Measurements from ENCODE around the gene SLC35F1. TPM values are rescaled to one million over a fixed set of nuclear protein-coding genes. Genes with fewer than 3 reads are reported as not detected.

The SLC35F1 gene
- total RNA-seq, 4 donors from 2014 or later: 0.30 to 0.91 (median 0.48) TPM

DNA sequence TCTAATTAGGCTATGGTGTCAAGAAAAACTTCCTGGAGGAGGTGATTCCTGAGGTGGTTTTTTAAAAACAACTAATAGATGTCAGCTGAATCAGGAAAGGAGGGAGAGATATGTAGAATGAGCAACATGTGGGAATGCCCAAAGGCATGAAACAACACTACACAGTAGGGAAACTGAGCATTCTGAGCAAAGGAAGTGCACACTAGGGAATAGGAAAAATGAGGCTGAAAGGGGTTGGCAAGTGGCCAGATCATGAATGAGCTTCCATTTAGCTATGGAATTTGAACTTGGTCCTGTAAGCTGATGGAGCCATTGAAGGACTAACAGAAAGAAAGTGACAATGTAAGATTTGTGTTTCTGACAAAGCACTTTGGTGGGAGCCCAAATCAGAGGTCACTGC, 16.9 kb upstream of the SLC35F1 start:
- intact Hi-C loops (cut with DNase I; ENCODE audit: low total_unique reads): no loop called here
- H3K4me3 ChIP-seq (ENCODE audit: low read depth, poor library complexity, severe bottlenecking): no peak overlapping the region
- no peak for DNase-seq (ENCODE audit: low spot score in 2 of 2)
- no peak for TF ChIP-seq POLR2A (IDR thresholded peaks at IDR 0.05)
- TF ChIP-seq, protein P1, sequence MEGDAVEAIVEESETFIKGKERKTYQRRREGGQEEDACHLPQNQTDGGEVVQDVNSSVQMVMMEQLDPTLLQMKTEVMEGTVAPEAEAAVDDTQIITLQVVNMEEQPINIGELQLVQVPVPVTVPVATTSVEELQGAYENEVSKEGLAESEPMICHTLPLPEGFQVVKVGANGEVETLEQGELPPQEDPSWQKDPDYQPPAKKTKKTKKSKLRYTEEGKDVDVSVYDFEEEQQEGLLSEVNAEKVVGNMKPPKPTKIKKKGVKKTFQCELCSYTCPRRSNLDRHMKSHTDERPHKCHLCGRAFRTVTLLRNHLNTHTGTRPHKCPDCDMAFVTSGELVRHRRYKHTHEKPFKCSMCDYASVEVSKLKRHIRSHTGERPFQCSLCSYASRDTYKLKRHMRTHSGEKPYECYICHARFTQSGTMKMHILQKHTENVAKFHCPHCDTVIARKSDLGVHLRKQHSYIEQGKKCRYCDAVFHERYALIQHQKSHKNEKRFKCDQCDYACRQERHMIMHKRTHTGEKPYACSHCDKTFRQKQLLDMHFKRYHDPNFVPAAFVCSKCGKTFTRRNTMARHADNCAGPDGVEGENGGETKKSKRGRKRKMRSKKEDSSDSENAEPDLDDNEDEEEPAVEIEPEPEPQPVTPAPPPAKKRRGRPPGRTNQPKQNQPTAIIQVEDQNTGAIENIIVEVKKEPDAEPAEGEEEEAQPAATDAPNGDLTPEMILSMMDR (IDR thresholded peaks at IDR 0.05): no peak

DNA sequence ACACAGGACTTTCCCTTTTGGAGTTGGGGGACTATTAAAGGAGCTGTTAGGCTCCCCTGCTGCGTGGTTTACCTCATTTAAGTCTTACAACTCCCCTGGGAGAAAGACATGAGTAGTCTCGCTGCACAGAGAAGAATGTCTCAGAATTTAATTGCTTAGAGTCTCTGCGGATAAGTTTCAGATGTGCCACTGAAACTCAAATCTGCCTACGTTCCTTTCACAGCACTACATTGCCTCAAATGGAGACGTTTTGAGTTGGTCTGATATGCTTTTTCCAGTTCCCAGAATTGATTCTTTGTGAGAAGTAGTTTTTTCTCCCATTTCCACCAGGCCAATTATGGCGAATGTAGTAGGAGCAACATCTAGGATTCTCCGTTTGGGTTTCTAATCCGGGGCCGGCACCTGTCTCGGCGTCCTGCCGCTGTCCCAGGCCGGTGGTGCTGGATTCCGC, 532 bp upstream of the SLC35F1 start:
- no peak for DNase-seq (ENCODE audit: low spot score in 2 of 2)
- no peak overlapping the region for H3K4me3 ChIP-seq (ENCODE audit: low read depth, poor library complexity, severe bottlenecking)
- intact Hi-C loops (cut with DNase I; ENCODE audit: low total_unique reads): no loop called here
- TF ChIP-seq, protein P1 (IDR thresholded peaks at IDR 0.05): no peak
- TF ChIP-seq POLR2A (IDR thresholded peaks at IDR 0.05): no peak
- WGBS, 2 donors: 7 to 9% methylated on average over 14 of the region's 14 CpGs

DNA sequence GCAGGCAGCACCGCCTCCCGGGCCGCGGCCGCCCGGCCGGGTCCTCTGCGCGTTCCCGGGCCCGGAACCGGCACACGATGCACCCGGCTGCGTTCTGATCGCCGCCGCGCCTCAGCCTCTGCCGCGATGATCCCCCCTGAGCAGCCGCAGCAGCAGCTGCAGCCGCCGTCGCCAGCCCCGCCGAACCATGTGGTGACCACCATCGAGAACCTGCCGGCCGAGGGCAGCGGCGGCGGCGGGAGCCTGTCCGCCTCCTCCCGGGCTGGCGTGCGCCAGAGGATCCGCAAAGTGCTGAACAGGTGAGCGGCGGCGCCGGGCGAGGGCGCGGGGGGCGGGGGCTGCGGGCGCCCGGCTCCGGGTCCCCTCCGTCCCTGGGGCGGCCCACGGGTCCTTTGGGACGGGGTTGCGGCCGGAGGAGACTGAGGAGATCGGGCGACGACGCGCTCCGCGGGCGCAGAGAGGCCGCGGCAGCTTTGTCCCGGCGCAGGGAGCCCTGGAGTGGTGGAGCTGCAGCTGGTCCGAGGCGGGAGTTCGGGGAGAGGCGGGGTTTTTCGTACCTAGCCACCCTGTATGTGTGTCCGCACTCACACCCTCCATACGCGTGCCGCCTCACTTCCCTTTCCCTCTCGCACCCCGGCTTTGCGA, 659 bp downstream of the SLC35F1 start:
- no peak for TF ChIP-seq POLR2A (IDR thresholded peaks at IDR 0.05)
- TF ChIP-seq, protein P1 (IDR thresholded peaks at IDR 0.05): no peak
- H3K4me3 ChIP-seq (ENCODE audit: low read depth, poor library complexity, severe bottlenecking): peak overlapping the region; percentile 43
- WGBS, 2 donors: 2 to 3% methylated on average over 23 to 45 of the region's 81 CpGs
- no peak for DNase-seq (ENCODE audit: low spot score in 2 of 2)
- intact Hi-C loops (cut with DNase I; ENCODE audit: low total_unique reads): no loop called here

DNA sequence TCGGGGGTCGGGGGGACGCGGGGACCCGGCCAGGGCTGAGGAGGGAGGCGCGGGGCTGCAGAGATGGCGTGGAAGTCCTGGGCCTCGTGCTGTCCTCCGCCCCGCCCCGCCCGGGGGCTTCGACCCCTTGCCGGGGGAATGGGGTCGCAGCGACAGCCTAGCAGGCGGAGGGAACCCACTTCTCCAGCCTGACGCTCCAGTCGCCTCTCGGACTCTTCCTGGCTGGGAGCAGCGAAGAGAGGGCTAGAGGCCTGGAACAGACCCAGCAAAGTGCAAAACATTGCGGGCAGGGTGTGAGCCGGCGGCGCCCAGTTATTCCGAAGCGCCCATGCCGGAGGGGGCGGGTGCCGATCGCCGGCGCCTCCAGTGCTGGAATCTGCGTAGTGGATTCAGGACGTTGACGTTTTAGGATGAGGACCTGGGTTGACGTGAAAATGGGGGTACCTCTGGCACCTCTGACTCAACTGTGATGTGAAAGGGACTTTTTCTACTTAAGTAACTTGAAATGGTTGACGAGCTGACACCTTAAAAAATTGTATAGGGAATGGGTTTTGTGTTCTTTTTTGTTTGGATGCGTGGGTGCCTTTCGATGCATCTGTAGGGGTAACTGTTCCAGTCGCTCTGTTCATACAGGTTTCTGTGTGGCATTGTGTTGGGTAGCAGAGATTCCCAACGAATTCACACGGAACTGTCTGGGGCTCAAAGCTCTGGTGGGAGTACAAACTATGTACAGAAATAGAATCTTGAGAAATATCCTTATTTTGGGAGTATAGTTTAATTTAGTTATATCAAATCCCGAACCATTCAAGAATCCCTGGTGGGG, 1.4 kb downstream of the SLC35F1 start:
- no peak overlapping the region for H3K4me3 ChIP-seq (ENCODE audit: low read depth, poor library complexity, severe bottlenecking)
- 7 to 14% methylated on average over 42 to 45 of the region's 45 CpGs for WGBS, 2 donors
- TF ChIP-seq, protein P1 (IDR thresholded peaks at IDR 0.05): no peak
- TF ChIP-seq POLR2A (IDR thresholded peaks at IDR 0.05): no peak
- intact Hi-C loops (cut with DNase I; ENCODE audit: low total_unique reads): no loop called here
- no peak for DNase-seq (ENCODE audit: low spot score in 2 of 2)

DNA sequence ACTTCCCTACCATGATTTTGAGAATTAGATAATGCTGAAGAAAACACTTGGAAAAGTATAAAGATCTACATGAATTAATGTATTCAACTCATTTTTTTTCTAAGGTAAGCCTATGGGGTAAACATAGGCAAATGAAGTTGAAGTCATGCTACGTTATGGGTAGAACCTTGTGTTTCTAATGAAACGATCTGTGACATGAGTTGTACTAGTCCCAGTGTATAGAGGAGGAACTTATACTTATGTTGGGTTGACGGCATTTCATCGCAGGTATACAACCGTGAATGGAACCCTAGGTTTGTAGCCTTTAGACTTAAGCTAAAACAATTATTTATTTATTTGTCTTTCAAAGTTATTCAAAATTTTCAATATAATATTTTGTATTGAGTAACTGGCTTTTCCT, 2.6 kb downstream of the SLC35F1 start:
- 84 to 90% methylated on average over 5 of the region's 5 CpGs for WGBS, 2 donors
- TF ChIP-seq, protein P1 (IDR thresholded peaks at IDR 0.05): no peak
- no peak for TF ChIP-seq POLR2A (IDR thresholded peaks at IDR 0.05)
- intact Hi-C loops (cut with DNase I; ENCODE audit: low total_unique reads): no loop called here
- DNase-seq (ENCODE audit: low spot score in 2 of 2): no peak
- H3K4me3 ChIP-seq (ENCODE audit: low read depth, poor library complexity, severe bottlenecking): no peak overlapping the region

Data from lower leg skin (tissue), 4 donors.